Measurements from ENCODE around the gene FMO4. TPM values are rescaled to one million over a fixed set of nuclear protein-coding genes. Genes with fewer than 3 reads are reported as not detected.
"Not testable (repeated sequence)": the region's sequence is repeated elsewhere in the genome, so short reads cannot be mapped to it uniquely, and the experiment has no call there.

FMO4 gene
- total RNA-seq, 1 experiment from 2014 or later = 5.8 TPM

DNA sequence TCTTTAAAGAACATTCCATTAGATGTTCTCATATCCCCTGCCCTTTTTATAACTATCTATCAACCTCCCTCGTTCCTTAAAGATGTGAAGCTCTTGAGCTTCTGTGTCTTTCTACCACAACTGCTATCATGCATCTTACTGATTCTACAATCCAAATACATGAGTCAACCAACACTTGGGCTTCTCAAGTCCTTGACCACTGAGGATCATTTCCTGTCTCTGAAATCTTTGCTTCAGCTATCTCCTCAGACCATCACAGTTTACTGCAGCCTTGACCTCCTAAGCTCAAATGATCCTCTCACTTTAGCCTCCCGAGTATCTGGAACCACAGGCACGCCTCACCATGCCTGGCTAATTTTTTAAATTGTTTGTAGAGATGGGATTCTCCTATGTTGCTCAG, 75.2 kb downstream of the FMO4 start:
- no peak for DNase-seq (ENCODE audit: low spot score)

GRCh38 chr1:171390740-171391139, 76.8 kb downstream of the FMO4 start:
- not testable (repeated sequence) for DNase-seq (ENCODE audit: low spot score)

Other genes starting within 250 kb of the FMO4 start
- gene FMO3, start 223.3 kb upstream of the FMO4 start, total RNA-seq (2014; rRNA removed; shearing (Covaris generic)) = 0.35 and 1.1 TPM in 2 replicates
- gene FMO2, start 128.9 kb upstream of the FMO4 start, total RNA-seq (2014; rRNA removed; shearing (Covaris generic)) = not detected in 2 replicates
- gene FMO1, start 65.7 kb upstream of the FMO4 start, total RNA-seq (2014; rRNA removed; shearing (Covaris generic)) = 0.06 TPM in 1 of 2 replicates, not detected in the other
- 32.5 and 37.8 TPM in 2 replicates for gene PRRC2C, start 171.3 kb downstream of the FMO4 start, total RNA-seq (2014; rRNA removed; shearing (Covaris generic))

Data from H4 (cell line).